GM12878 (cell line): Measurements from ENCODE around the gene LMX1B. TPM values are rescaled to one million over a fixed set of nuclear protein-coding genes. Genes with fewer than 3 reads are reported as not detected.

Source experiments
- ATAC-seq: fragments of 200-7000 bp; cut with Tn5 transposase; 3 replicates; pipeline ENCODE4 v1.9.1; 2020; ENCODE audit warnings: mild to moderate bottlenecking, moderate library complexity
- BruUV-seq: library from RNA; stranded (reverse); fragments of 400-500 nt; replicated peaks from 2 replicates; lab custom pipeline; 2021; lab: Mats Ljungman, UMichigan
- CTCF ChIA-PET: fragments of 300-600 bp; sonication (Branson Sonifier 250); formaldehyde crosslinking; extraction: SDS; loops from one replicate; lab custom pipeline; 2021; ENCODE audit warnings: inconsistent platforms; lab: Yijun Ruan, JAX
- POLR2A ChIA-PET: fragments of 350-600 bp; formaldehyde crosslinking; extraction: SDS; loops from one replicate; lab custom pipeline; 2021; ENCODE audit warnings: inconsistent platforms; lab: Charles Lee
- RAD21 ChIA-PET: fragments of 300-600 bp; sonication (Branson Sonifier 250); formaldehyde crosslinking; loops from one replicate; lab custom pipeline; 2023; ENCODE audit warnings: antibody characterized with exemption; ENCODE audit not compliant: unreplicated experiment; lab: Charles Lee
- SMC1A ChIA-PET: fragments of 300-600 bp; sonication (Branson Sonifier 250); formaldehyde crosslinking; loops from one replicate; lab custom pipeline; 2023; ENCODE audit not compliant: unreplicated experiment, uncharacterized antibody; lab: Charles Lee
- DNase-seq: peaks from one replicate; pipeline ENCODE4 v3.0.0-alpha.2; 2011; ENCODE audit warnings: low read depth, low spot score
- FAIRE-seq: peaks from 3 replicates; lab custom pipeline; 2011; peaks lifted over from hg19 to GRCh38; lab: Jason Lieb, UNC
- H2AFZ ChIP-seq: 2 replicates; pipeline ENCODE4 v1.6.0; 2011; ENCODE audit warnings: low read depth, low read length, control low read depth; ENCODE audit not compliant: control insufficient read depth
- H3K27ac ChIP-seq: 2 replicates; pipeline ENCODE4 v1.5.1; 2011; ENCODE audit warnings: control low read depth; ENCODE audit not compliant: control insufficient read depth, insufficient read depth
- H3K27me3 ChIP-seq, 2 experiments: replicated peaks in 1 of 2; 2 replicates each; pipeline versions ENCODE4 v1.6.0 to v1.6.1; 2011; ENCODE audit warnings: low read length in 1 of 2; ENCODE audit not compliant: control insufficient read depth in 2 of 2, insufficient read depth in 2 of 2
- H3K36me3 ChIP-seq, 2 experiments: 2 replicates each; pipeline ENCODE4 v1.5.1; 2011; ENCODE audit warnings: low read length in 1 of 2; ENCODE audit not compliant: control insufficient read depth in 2 of 2, insufficient read depth in 2 of 2
- H3K4me1 ChIP-seq: 2 replicates; pipeline ENCODE4 v1.6.1; 2011; ENCODE audit warnings: mild to moderate bottlenecking, low read length, moderate library complexity, mixed read lengths; ENCODE audit not compliant: control insufficient read depth, insufficient read depth
- H3K4me2 ChIP-seq: 2 replicates; pipeline ENCODE4 v1.6.0; 2011; ENCODE audit warnings: control low read depth; ENCODE audit not compliant: control insufficient read depth, insufficient read depth
- H3K4me3 ChIP-seq: fragments of 200-600 bp; sonication (generic); 2 replicates; pipeline ENCODE4 v1.5.1; 2016
- H3K79me2 ChIP-seq: 2 replicates; pipeline ENCODE4 v1.6.0; 2011; ENCODE audit warnings: low read length; ENCODE audit not compliant: control insufficient read depth, insufficient read depth
- H3K9ac ChIP-seq: 2 replicates; pipeline ENCODE4 v1.8.0; 2011; ENCODE audit warnings: low read length, control low read depth, mixed read lengths; ENCODE audit not compliant: control insufficient read depth, insufficient read depth
- H3K9me3 ChIP-seq: replicated peaks from 3 replicates; pipeline ENCODE4 v1.5.1; 2011; ENCODE audit warnings: mild to moderate bottlenecking, low read length; ENCODE audit not compliant: control insufficient read depth, insufficient read depth
- H4K20me1 ChIP-seq: 2 replicates; pipeline ENCODE4 v1.6.0; 2011; ENCODE audit not compliant: control insufficient read depth, insufficient read depth
- CHD2 ChIP-seq: IDR thresholded peaks from 2 replicates; pipeline ENCODE4 v1.6.1; 2011; ENCODE audit warnings: low read depth, low read length, improper control_type of control experiment, borderline replicate concordance
- EGR1 ChIP-seq, 2 experiments: IDR thresholded peaks; 1 replicate in 1 of 2; 2 replicates in 1 of 2; pipeline ENCODE4 v1.6.1; 2011 to 2012; ENCODE audit warnings: low read depth in 2 of 2, low read length in 2 of 2, borderline replicate concordance in 1 of 2, mild to moderate bottlenecking in 1 of 2, moderate library complexity in 1 of 2
- LARP7 ChIP-seq: fragments of 450-650 bp; IDR thresholded peaks from 2 replicates; pipeline ENCODE4 v1.6.1; 2017; ENCODE audit warnings: mild to moderate bottlenecking
- PAX5 ChIP-seq: IDR thresholded peaks from 2 replicates; pipeline ENCODE4 v1.6.1; 2011; ENCODE audit warnings: low read depth, low read length, borderline replicate concordance
- RB1 ChIP-seq: fragments of 450-650 bp; formaldehyde crosslinking; IDR thresholded peaks from 2 replicates; pipeline ENCODE4 v1.6.1; 2017; ENCODE audit warnings: mild to moderate bottlenecking, borderline replicate concordance
- RELA ChIP-seq: fragments of 450-650 bp; IDR thresholded peaks from 2 replicates; pipeline ENCODE4 v1.8.0; 2014; ENCODE audit warnings: borderline replicate concordance; ENCODE audit not compliant: partially characterized antibody
- SIN3A ChIP-seq: IDR thresholded peaks from 2 replicates; pipeline ENCODE4 v1.6.1; 2012; ENCODE audit warnings: low read depth, low read length, improper control_type of control experiment
- SMAD5 ChIP-seq: IDR thresholded peaks from 2 replicates; pipeline ENCODE4 v1.6.1; 2016; ENCODE audit warnings: antibody characterized with exemption, low read depth
- TARDBP ChIP-seq: IDR thresholded peaks from 2 replicates; pipeline ENCODE4 v1.6.1; 2016; ENCODE audit warnings: borderline replicate concordance
- ZBTB33 ChIP-seq: fragments of 450-650 bp; IDR thresholded peaks from 2 replicates; pipeline ENCODE4 v1.6.1; 2017; ENCODE audit warnings: mild to moderate bottlenecking
- ZNF384 ChIP-seq: IDR thresholded peaks from 2 replicates; pipeline ENCODE4 v1.6.1; 2012; ENCODE audit warnings: low read depth, mild to moderate bottlenecking, low read length, improper control_type of control experiment, borderline replicate concordance
- WGBS: methylation state at CpG from one replicate; pipeline ENCODE4 v1.1.6; 2016; ENCODE audit warnings: low lambda C conversion rate; ENCODE audit not compliant: insufficient replicate concordance, insufficient coverage; ENCODE audit errors: missing lambda C conversion rate; 5-methylcytosine and 5-hydroxymethylcytosine counted together
- in situ Hi-C: fragments of 300-500 bp; cut with MboI; formaldehyde crosslinking; loops from 9 replicates; pipeline ENCODE4 v1.14.3; 2018; ENCODE audit warnings: mixed read lengths
- intact Hi-C: fragments of 100-400 bp; cut with micrococcal nuclease; formaldehyde crosslinking; loops from one replicate; pipeline ENCODE4 v1.14.2; 2022; ENCODE audit not compliant: unreplicated experiment
- polyA plus RNA-seq, 11 experiments: library from polyadenylated mRNA; depleted of rRNA in 4 of 11; unstranded in 6 of 11; stranded (reverse) in 5 of 11; fragments of >200 nt; fragmentation: Nextera tagmentation in 4 of 11; fragmentation: Illumina TruSeq in 1 of 11; extraction: Ambion mirVana in 4 of 11; extraction: Trizol in 1 of 11; gene quantifications; 1 replicate in 1 of 11; 2 replicates in 10 of 11; pipeline versions ENCODE4 v1.2.1 to v1.2.3, GENCODE V29; 2011 to 2016; ENCODE audit warnings: inconsistent platforms in 2 of 11, missing spikeins in 2 of 11, low read depth in 1 of 11
- total RNA-seq, 4 experiments: library from RNA; depleted of rRNA in 3 of 4; stranded (reverse); fragments of >200 nt in 3 of 4; fragmentation: Illumina TruSeq in 1 of 4; extraction: Trizol in 1 of 4; gene quantifications; 2 replicates each; pipeline versions ENCODE4 v1.2.1 to v1.2.3, GENCODE V29; 2013 to 2021

Gene LMX1B
- total and polyA plus RNA-seq, 10 of the 15 experiments (the other 5 are each of a cell fraction or from before 2014, with no cell fraction given), result not detected

DNA sequence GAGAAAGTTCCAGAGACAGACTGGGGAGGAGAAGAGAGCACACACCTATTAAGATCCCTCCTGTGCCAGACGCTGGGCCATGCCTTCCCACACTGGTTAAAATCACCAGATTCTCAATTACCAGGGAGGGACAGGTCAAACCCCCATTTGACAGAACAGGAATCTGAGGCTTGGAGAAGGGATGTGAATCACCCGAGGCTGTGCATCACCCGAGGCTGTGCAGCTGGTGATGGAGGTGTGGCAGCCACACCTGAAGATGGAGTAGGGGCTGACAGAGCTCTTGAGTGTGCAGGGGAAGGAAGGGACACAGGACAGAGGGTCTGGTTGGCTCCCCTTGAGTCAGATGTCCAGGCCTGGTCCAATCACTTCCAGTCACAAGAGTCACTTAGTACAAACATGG is 70.6 kb downstream of the LMX1B start:
- Histone ChIP-seq H3K4me3 (no peak overlapping the region), H3K27me3 (peaks cover 13 to 19% of the 10 kb centered on the region in 2 experiments), H3K36me3 (no peaks in the 10 kb centered on the region), H3K9ac (no peak overlapping the region), H3K4me2 (no peak overlapping the region), H3K79me2 (no peaks in the 10 kb centered on the region), H3K9me3 (no peaks in the 10 kb centered on the region), H4K20me1 (no peaks in the 10 kb centered on the region), H3K27ac (no peak overlapping the region), H2AFZ (no peak overlapping the region), H3K4me1 (no peaks in the 10 kb centered on the region)
- TF ChIP-seq TARDBP (no peak), PAX5 (no peak), CHD2 (no peak), LARP7 (no peak), RB1 (no peak), SMAD5 (no peak), SIN3A (no peak), ZNF384 (no peak), RELA (no peak), ZBTB33 (no peak), EGR1 (IDR thresholded peaks at IDR 0.05; ENCODE audit: borderline replicate concordance in 1 of 2, low read depth in 2 of 2, low read length in 2 of 2) (no peak)
- ChIA-PET CTCF (no interaction called here), SMC1A (no interaction called here), RAD21 (no interaction called here), POLR2A (no interaction called here)
- in situ Hi-C loops, result no loop called here
- no TSS peak for BruUV-seq
- no peak for DNase-seq
- FAIRE-seq, result no peak
- intact Hi-C loops, result no loop called here
- 24% methylated on average over 3 of the region's 3 CpGs for WGBS
- no peak for ATAC-seq
